Measurements from ENCODE around the gene AGPAT1.
"Not testable (repeated sequence)": the region's sequence is repeated elsewhere in the genome, so short reads cannot be mapped to it uniquely, and the experiment has no call there.

AGPAT1 gene

GRCh38 chr6:32175711-32176475 lies at the start of gene AGPAT1:
Gene AGPAT1 (minus strand): TSS chr6:32176084. CDS start chr6:32171496, 4,588 bp downstream.
- DNase-seq (ENCODE audit: low read depth, low spot score) = peak; percentile 80
- H3K27ac ChIP-seq = peak within 1 kb of the TSS; percentile 97

- H3K27ac ChIP-seq = no peak overlapping the region
- no peak for DNase-seq (ENCODE audit: low read depth, low spot score)
Measured at GRCh38 chr6:32224696-32225095, 48.8 kb upstream of the AGPAT1 start.

- no peak within 1 kb of the TSS for H3K27ac ChIP-seq
- no peak for DNase-seq (ENCODE audit: low read depth, low spot score)
Measured at GRCh38 chr6:32223258-32224235, 47.7 kb upstream of the AGPAT1 start, which contains the start of gene NOTCH4. Gene NOTCH4 (minus strand): TSS chr6:32224067. CDS start chr6:32223928, 139 bp downstream.

GRCh38 chr6:32222333-32223230 lies 46.7 kb upstream of the AGPAT1 start:
- no peak overlapping the region for H3K27ac ChIP-seq
- no peak for DNase-seq (ENCODE audit: low read depth, low spot score)

GRCh38 chr6:32220021-32220420 lies 44.1 kb upstream of the AGPAT1 start:
- H3K27ac ChIP-seq = no peak overlapping the region
- DNase-seq (ENCODE audit: low read depth, low spot score) = no peak

- no peak overlapping the region for H3K27ac ChIP-seq
- no peak for DNase-seq (ENCODE audit: low read depth, low spot score)
Measured at GRCh38 chr6:32218167-32218566, 42.3 kb upstream of the AGPAT1 start.

GRCh38 chr6:32216998-32217397 lies 41.1 kb upstream of the AGPAT1 start:
- no peak for DNase-seq (ENCODE audit: low read depth, low spot score)

GRCh38 chr6:32216285-32216684 lies 40.4 kb upstream of the AGPAT1 start:
- H3K27ac ChIP-seq = no peak overlapping the region
- DNase-seq (ENCODE audit: low read depth, low spot score) = no peak

More at GRCh38 chr6:32216998-32217397, 41.1 kb upstream of the AGPAT1 start:
- H3K27ac ChIP-seq = no peak overlapping the region

- H3K27ac ChIP-seq = no peak overlapping the region
- DNase-seq (ENCODE audit: low read depth, low spot score) = no peak
Measured at GRCh38 chr6:32215617-32216016, 39.7 kb upstream of the AGPAT1 start.

GRCh38 chr6:32214126-32214525 lies 38.2 kb upstream of the AGPAT1 start:
- DNase-seq (ENCODE audit: low read depth, low spot score) = no peak
- H3K27ac ChIP-seq = no peak overlapping the region

GRCh38 chr6:32213649-32214048 lies 37.8 kb upstream of the AGPAT1 start:
- no peak overlapping the region for H3K27ac ChIP-seq
- DNase-seq (ENCODE audit: low read depth, low spot score) = no peak

GRCh38 chr6:32212076-32212760 lies 36.3 kb upstream of the AGPAT1 start:
- DNase-seq (ENCODE audit: low read depth, low spot score) = no peak
- H3K27ac ChIP-seq = no peak overlapping the region

GRCh38 chr6:32211432-32211831 lies 35.5 kb upstream of the AGPAT1 start:
- not testable (repeated sequence) for H3K27ac ChIP-seq; DNase-seq (ENCODE audit: low read depth, low spot score)

GRCh38 chr6:32210191-32210601 lies 34.3 kb upstream of the AGPAT1 start:
- DNase-seq (ENCODE audit: low read depth, low spot score) = no peak
- H3K27ac ChIP-seq = no peak overlapping the region

GRCh38 chr6:32208996-32209395 lies 33.1 kb upstream of the AGPAT1 start:
- no peak for DNase-seq (ENCODE audit: low read depth, low spot score)
- H3K27ac ChIP-seq = no peak overlapping the region

GRCh38 chr6:32204268-32204715 lies 28.4 kb upstream of the AGPAT1 start:
- no peak for DNase-seq (ENCODE audit: low read depth, low spot score)
- no peak overlapping the region for H3K27ac ChIP-seq

- DNase-seq (ENCODE audit: low read depth, low spot score) = no peak
Measured at GRCh38 chr6:32203426-32204267, 27.8 kb upstream of the AGPAT1 start.

GRCh38 chr6:32202186-32202585 lies 26.3 kb upstream of the AGPAT1 start:
- DNase-seq (ENCODE audit: low read depth, low spot score) = no peak
- no peak overlapping the region for H3K27ac ChIP-seq

More at GRCh38 chr6:32203426-32204267, 27.8 kb upstream of the AGPAT1 start:
- no peak overlapping the region for H3K27ac ChIP-seq
